Measurements from ENCODE around the gene B4GALT1.

DNA sequence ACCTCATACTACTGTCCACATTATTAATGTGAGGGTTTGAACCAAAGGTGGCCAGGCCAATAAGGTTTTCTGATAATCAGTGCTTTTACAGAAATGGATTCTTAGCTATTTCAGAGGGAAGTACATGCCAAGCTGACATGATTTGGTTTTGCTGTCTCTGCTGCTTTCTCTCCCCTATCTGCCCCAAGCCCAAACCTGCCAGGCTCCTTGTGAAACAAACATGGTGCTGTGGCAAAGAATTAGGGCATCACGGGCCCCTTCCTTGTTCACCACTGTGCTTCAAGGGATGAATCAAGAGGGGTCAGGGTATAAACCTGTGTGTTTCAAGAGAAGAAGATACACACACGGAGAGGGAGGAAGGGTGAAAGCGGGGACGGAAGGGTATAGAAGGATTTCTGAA, 49.3 kb downstream of the B4GALT1 start:
- TF ChIP-seq, protein P1, sequence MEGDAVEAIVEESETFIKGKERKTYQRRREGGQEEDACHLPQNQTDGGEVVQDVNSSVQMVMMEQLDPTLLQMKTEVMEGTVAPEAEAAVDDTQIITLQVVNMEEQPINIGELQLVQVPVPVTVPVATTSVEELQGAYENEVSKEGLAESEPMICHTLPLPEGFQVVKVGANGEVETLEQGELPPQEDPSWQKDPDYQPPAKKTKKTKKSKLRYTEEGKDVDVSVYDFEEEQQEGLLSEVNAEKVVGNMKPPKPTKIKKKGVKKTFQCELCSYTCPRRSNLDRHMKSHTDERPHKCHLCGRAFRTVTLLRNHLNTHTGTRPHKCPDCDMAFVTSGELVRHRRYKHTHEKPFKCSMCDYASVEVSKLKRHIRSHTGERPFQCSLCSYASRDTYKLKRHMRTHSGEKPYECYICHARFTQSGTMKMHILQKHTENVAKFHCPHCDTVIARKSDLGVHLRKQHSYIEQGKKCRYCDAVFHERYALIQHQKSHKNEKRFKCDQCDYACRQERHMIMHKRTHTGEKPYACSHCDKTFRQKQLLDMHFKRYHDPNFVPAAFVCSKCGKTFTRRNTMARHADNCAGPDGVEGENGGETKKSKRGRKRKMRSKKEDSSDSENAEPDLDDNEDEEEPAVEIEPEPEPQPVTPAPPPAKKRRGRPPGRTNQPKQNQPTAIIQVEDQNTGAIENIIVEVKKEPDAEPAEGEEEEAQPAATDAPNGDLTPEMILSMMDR (IDR thresholded peaks at IDR 0.05), result no peak
- TF ChIP-seq ZFX (IDR thresholded peaks at IDR 0.05; ENCODE audit: borderline replicate concordance), result no peak

Data from 22Rv1 (cell line).